ENCODE data around the gene DNAAF5. TPM values are rescaled to one million over a fixed set of nuclear protein-coding genes. Genes with fewer than 3 reads are reported as not detected.

Gene DNAAF5
- polyA plus RNA-seq, 1 of the 3 experiments (the other 2 are of a cell fraction), result 58.5 TPM

GRCh38 chr7:786472-787255 is 60.2 kb downstream of the DNAAF5 start (continued):
- TF ChIP-seq USF2 (IDR thresholded peaks at IDR 0.05; ENCODE audit: borderline replicate concordance, low read depth, low read length) (no peak), EP300 (IDR thresholded peaks at IDR 0.05; ENCODE audit: borderline replicate concordance in 1 of 2, low read depth in 1 of 2, low read length in 1 of 2) (no peak), YY1 (IDR thresholded peaks at IDR 0.05; ENCODE audit: low read depth) (no peak), TCF12 (IDR thresholded peaks at IDR 0.05) (no peak), GABPA (IDR thresholded peaks at IDR 0.05; ENCODE audit: low read depth) (no peak), CHD2 (IDR thresholded peaks at IDR 0.05; ENCODE audit: low read length, partially characterized antibody) (no peak), PBX3 (IDR thresholded peaks at IDR 0.05) (no peak), IRF3 (IDR thresholded peaks at IDR 0.05; ENCODE audit: low read depth, low read length) (no peak)

GRCh38 chr7:787332-788240 is 61.1 kb downstream of the DNAAF5 start:
- 96% methylated on average over 17 of the region's 27 CpGs for WGBS (ENCODE audit: low lambda C conversion rate)
- H3K79me2 ChIP-seq (ENCODE audit: insufficient read depth), result no peaks in the 10 kb centered on the region
- no peaks in the 10 kb centered on the region for H3K27me3 ChIP-seq (ENCODE audit: insufficient read depth)
- no peaks in the 10 kb centered on the region for H3K9me2 ChIP-seq
- H3F3A ChIP-seq (replicated peaks; ENCODE audit: insufficient read depth), result no peaks in the 10 kb centered on the region
- H3K9ac ChIP-seq, result no peak overlapping the region
- no peaks in the 10 kb centered on the region for H3K9me3 ChIP-seq
- no peak overlapping the region for H2AFZ ChIP-seq (ENCODE audit: low read depth)
- H3K4me1 ChIP-seq (ENCODE audit: control insufficient read depth in 1 of 2, insufficient read depth in 2 of 2, low read depth in 1 of 2, low read length in 1 of 2), result no peaks in the 10 kb centered on the region; a peak in 1 of 4 replicates
- peak; percentile 10; the same call in 1 of the 2 replicates for TF ChIP-seq RAD21 (IDR thresholded peaks at IDR 0.05; ENCODE audit: low read length)
- TF ChIP-seq SMC3 (IDR thresholded peaks at IDR 0.05; ENCODE audit: low read depth, low read length), result peak; percentile 12; the same call in 1 of the 2 replicates
- TF ChIP-seq REST (IDR thresholded peaks at IDR 0.05; ENCODE audit: low read depth, low read length), result no peak
- ChIA-PET CTCF (interaction anchor here (0.8 to 7.9 kb wide), 21 partner anchors 8 to 206 kb away, joined by 3 to 103 read pairs (median 6); no protein-coding TSS in a partner anchor), POLR2A (no interaction called here)
- no peak overlapping the region for H3K27ac ChIP-seq (ENCODE audit: low read depth in 2 of 2, low read length in 1 of 2)
- no peak for DNase-seq
- H3K4me3 ChIP-seq (ENCODE audit: low read depth in 2 of 2, low read length in 1 of 2), result no peak overlapping the region
- H3K4me2 ChIP-seq, result no peak overlapping the region
- H4K20me1 ChIP-seq (ENCODE audit: insufficient read depth), result no peaks in the 10 kb centered on the region
- peaks cover 31 to 35% of the 10 kb centered on the region in 2 experiments for H3K36me3 ChIP-seq (replicated peaks in 1 of 2; ENCODE audit: control insufficient read depth in 1 of 2, insufficient read depth in 2 of 2, low read length in 1 of 2)
